Thyroid gland (tissue), 4 donors: ENCODE measurements around the gene ZNF324. TPM values are rescaled to one million over a fixed set of nuclear protein-coding genes. Genes with fewer than 3 reads are reported as not detected.
A peak's percentile ranks its signal among the peaks of the same experiment; 100 is the strongest.
"Not testable (repeated sequence)": the region's sequence is repeated elsewhere in the genome, so short reads cannot be mapped to it uniquely, and the experiment has no call there.

ENCODE experiments used
- DNase-seq, 2 donors: peaks; one replicate each; pipeline ENCODE4 v3.0.0-alpha.2; 2019
- H3K27ac ChIP-seq, 3 donors: fragments of 200-600 bp; sonication (generic); 1 replicate in 2 of 3; 2 replicates in 1 of 3; pipeline ENCODE4 v1.5.1; 2016 to 2019; ENCODE audit warnings: mild to moderate bottlenecking in 1 of 3, moderate library complexity in 1 of 3
- H3K27me3 ChIP-seq: fragments of 200-600 bp; sonication (generic); one replicate; pipeline ENCODE4 v1.5.1; 2019
- H3K36me3 ChIP-seq, 2 donors: fragments of 200-600 bp; sonication (generic); one replicate each; pipeline ENCODE4 v1.5.1; 2016 to 2019
- H3K4me1 ChIP-seq, 2 donors: fragments of 200-600 bp; sonication (generic); one replicate each; pipeline ENCODE4 v1.5.1; 2017 to 2019
- H3K4me3 ChIP-seq, 3 donors: fragments of 200-600 bp; sonication (generic); replicated peaks in 1 of 3; 1 replicate in 2 of 3; 2 replicates in 1 of 3; pipeline ENCODE4 v1.5.1; 2016; ENCODE audit warnings: mild to moderate bottlenecking in 1 of 3
- H3K9me3 ChIP-seq: fragments of 200-600 bp; sonication (generic); one replicate; pipeline ENCODE4 v1.5.1; 2017
- POLR2A ChIP-seq, 2 donors: fragments of 450-650 bp; IDR thresholded peaks; one replicate each; pipeline ENCODE4 v1.6.1; 2017; ENCODE audit warnings: antibody characterized with exemption in 2 of 2, mild to moderate bottlenecking in 2 of 2, moderate library complexity in 1 of 2
- WGBS, 2 donors: methylation state at CpG; one replicate each; pipeline ENCODE4 v1.1.5; 2017; 5-methylcytosine and 5-hydroxymethylcytosine counted together
- intact Hi-C: fragments of 100-400 bp; cut with DNase I; formaldehyde crosslinking; loops from one replicate; pipeline ENCODE4 v1.15.1; 2023
- total RNA-seq, 4 donors: library from RNA; depleted of rRNA; stranded (reverse); fragments of >200 nt; gene quantifications; one replicate each; pipeline ENCODE4 v1.2.3, GENCODE V29; 2016
- TF ChIP-seq, protein P1 (sequence below), 6 experiments: fragments of 200-600 bp in 3 of 6; fragments of 450-650 bp in 3 of 6; sonication (generic) in 3 of 6; IDR thresholded peaks; one replicate each; pipeline ENCODE4 v1.5.1; 2016 to 2019; ENCODE audit warnings: antibody characterized with exemption in 6 of 6, mild to moderate bottlenecking in 2 of 6, inconsistent platforms in 1 of 6, moderate library complexity in 1 of 6

The ZNF324 gene
- total RNA-seq, 4 donors from 2014 or later = 27.0 to 41.7 (median 32.2) TPM

DNA sequence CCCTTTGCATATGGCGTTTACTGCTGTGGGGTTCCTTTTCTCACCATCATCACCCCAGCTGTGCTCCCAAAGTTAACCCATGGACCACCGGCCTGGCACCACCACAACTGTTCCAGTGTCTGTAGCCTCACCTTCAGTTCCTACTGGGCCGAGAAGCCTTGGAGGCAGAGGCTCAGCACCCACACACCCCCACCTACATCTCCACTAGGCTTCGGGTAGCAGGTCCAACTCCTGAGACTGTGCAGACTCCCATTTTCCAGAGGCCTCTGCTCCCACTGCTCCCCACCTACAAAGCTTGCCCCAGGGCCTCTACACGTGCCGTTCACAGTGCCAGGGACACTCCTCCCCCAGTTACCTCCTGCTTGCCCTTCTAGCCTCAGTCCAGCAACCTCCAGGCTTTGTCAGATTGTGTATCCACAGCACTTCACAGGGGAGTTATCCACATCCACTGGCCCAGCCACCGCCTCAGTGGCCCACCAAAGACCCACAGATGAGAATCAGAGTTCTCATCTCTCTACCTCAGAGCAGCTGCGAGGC lies 30.8 kb downstream of the ZNF324 start:
- WGBS, 2 donors = 81 to 88% methylated on average over 6 to 8 of the region's 8 CpGs
- no peaks in the 10 kb centered on the region for H3K27me3 ChIP-seq
- intact Hi-C loops = no loop called here
- TF ChIP-seq, protein P1, sequence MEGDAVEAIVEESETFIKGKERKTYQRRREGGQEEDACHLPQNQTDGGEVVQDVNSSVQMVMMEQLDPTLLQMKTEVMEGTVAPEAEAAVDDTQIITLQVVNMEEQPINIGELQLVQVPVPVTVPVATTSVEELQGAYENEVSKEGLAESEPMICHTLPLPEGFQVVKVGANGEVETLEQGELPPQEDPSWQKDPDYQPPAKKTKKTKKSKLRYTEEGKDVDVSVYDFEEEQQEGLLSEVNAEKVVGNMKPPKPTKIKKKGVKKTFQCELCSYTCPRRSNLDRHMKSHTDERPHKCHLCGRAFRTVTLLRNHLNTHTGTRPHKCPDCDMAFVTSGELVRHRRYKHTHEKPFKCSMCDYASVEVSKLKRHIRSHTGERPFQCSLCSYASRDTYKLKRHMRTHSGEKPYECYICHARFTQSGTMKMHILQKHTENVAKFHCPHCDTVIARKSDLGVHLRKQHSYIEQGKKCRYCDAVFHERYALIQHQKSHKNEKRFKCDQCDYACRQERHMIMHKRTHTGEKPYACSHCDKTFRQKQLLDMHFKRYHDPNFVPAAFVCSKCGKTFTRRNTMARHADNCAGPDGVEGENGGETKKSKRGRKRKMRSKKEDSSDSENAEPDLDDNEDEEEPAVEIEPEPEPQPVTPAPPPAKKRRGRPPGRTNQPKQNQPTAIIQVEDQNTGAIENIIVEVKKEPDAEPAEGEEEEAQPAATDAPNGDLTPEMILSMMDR (IDR thresholded peaks at IDR 0.05) = no peak
- TF ChIP-seq POLR2A (IDR thresholded peaks at IDR 0.05) = no peak
- peaks cover 17 to 19% of the 10 kb centered on the region in 2 donors for H3K4me1 ChIP-seq
- no peak overlapping the region for H3K4me3 ChIP-seq
- H3K9me3 ChIP-seq = no peaks in the 10 kb centered on the region
- no peaks in the 10 kb centered on the region for H3K36me3 ChIP-seq
- no peak for DNase-seq
- no peak overlapping the region for H3K27ac ChIP-seq

DNA sequence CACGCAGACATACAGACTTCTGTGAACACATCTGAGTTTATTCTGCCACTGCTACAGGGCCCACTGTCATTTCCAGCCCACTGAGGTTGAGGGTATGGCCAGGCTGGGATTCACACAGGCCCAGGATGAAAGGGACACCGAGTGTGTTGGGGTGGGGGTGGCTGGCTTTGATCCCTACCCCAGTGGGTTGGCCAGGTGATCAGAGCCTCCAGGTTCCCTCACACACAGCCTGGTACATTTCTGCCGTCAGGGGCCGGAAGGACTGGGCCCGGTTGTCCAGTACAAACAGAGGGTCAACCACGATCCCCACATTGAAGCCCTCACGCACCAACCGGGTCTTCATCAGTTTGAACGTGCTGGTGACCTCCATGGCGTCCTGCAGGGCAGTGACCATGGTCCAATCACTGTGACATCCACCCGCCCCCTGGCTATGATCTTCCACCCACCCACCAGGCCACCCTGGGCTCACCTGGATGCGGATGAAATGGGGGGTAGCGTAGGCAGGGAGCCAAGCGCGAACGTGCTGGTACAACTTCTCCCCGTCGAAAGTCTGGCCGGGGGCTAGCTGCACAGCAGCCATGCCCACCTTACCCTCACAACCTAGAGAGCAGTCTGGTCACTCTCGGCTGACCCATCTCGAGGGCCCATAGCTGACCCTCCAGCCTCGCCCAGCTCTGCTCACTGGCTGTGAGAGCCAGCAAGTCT lies 31.6 kb downstream of the ZNF324 start:
- Histone ChIP-seq H3K27ac (no peak overlapping the region), H3K36me3 (no peaks in the 10 kb centered on the region), H3K27me3 (no peaks in the 10 kb centered on the region), H3K4me1 (peaks cover 17 to 19% of the 10 kb centered on the region in 2 donors), H3K9me3 (no peaks in the 10 kb centered on the region), H3K4me3 (peak overlapping the region in 2 of 3 donors; percentile 30 to 46)
- WGBS, 2 donors = 70 to 75% methylated on average over 15 to 22 of the region's 22 CpGs
- peak in 1 of 2 donors; percentile 31 for DNase-seq
- no peak for TF ChIP-seq POLR2A (IDR thresholded peaks at IDR 0.05)
- TF ChIP-seq, protein P1 (IDR thresholded peaks at IDR 0.05) = no peak
- intact Hi-C loops = no loop called here

DNA sequence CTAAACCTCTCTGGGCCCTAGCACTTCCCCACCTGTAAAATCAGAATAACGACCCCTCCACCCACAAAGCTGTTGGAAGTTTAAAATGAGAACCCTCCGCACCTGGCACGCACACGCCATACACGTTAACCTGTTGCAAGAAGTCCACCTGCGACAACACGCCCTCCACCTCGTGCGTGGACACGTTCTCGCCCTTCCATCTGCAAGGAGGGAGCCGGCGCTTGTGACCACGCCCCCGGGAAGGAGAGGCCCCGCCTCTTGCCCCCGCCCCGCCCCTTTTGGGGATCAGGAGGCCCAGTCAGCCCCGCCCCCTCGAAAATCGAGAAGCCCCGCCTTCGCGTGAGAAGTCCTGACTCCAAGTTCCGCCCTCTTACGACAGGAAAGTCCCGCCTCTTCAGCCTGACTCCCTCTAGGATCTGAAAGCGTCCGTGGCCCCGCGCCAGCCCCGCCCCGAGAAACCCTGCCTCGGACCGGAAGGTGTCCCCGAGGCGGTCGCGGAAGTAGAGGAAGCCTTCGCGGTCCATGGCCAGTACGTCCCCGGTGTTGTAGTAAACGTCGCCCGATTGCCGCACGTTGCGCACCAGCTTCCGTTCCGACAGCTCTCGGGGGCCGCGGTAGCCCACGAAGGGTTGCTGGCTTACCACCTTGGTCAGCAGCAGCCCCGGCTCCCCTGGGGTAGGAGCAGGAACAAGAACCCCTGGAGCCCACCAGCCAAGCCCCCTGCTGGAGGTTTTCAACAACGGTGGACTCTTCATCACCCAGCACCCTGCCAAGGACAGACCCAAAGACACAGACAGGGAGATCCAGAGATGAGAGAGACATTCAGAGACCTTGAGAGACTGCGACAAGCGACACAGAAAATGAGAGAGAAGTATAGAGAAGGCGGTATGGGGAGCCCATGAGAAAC lies 32.4 kb downstream of the ZNF324 start:
- intact Hi-C loops = no loop called here
- Histone ChIP-seq H3K4me1 (peaks cover 17 to 19% of the 10 kb centered on the region in 2 donors), H3K36me3 (no peaks in the 10 kb centered on the region), H3K27me3 (no peaks in the 10 kb centered on the region), H3K27ac (peak overlapping the region; percentile 56 to 83 (median 70)), H3K9me3 (no peaks in the 10 kb centered on the region), H3K4me3 (peak overlapping the region in 2 of 3 donors; percentile 55 to 74)
- peak in 1 of 2 donors; percentile 69 for TF ChIP-seq POLR2A (IDR thresholded peaks at IDR 0.05)
- TF ChIP-seq, protein P1 (IDR thresholded peaks at IDR 0.05) = peak in 2 of 6 experiments; percentile 8 to 30
- whole genome bisulfite sequencing, 2 donors = 2 to 5% methylated on average over 8 to 31 of the region's 60 CpGs
- peak; percentile 100 for DNase-seq

DNA sequence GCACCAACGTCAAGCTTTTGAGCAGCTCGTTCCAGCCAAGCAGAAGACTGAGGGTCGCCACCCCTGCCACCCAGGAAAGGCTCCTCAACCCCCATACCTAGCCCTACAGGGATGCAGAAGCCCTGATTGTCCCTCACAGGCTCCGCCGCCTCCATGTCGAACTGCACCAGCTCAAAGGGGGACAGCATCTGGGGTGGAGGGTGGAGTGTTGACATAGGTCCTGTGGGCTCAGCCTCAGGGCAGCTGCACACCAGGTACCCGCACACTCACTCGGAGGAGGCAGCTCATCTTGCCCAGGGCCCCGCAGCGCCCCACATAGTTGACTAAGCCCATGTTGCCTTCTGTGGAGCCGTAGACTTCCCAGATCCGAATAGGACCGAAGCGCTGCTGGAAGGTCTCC lies 33.4 kb downstream of the ZNF324 start:
- 70 to 94% methylated on average over 3 to 11 of the region's 14 CpGs for WGBS, 2 donors
- TF ChIP-seq, protein P1 (IDR thresholded peaks at IDR 0.05) = no peak
- TF ChIP-seq POLR2A (IDR thresholded peaks at IDR 0.05) = no peak
- Histone ChIP-seq H3K4me1 (peaks cover 17 to 19% of the 10 kb centered on the region in 2 donors), H3K27ac (no peak overlapping the region), H3K4me3 (peak overlapping the region in 1 of 3 donors; percentile 55), H3K9me3 (no peaks in the 10 kb centered on the region), H3K36me3 (no peaks in the 10 kb centered on the region), H3K27me3 (no peaks in the 10 kb centered on the region)
- no peak for DNase-seq
- intact Hi-C loops = no loop called here

DNA sequence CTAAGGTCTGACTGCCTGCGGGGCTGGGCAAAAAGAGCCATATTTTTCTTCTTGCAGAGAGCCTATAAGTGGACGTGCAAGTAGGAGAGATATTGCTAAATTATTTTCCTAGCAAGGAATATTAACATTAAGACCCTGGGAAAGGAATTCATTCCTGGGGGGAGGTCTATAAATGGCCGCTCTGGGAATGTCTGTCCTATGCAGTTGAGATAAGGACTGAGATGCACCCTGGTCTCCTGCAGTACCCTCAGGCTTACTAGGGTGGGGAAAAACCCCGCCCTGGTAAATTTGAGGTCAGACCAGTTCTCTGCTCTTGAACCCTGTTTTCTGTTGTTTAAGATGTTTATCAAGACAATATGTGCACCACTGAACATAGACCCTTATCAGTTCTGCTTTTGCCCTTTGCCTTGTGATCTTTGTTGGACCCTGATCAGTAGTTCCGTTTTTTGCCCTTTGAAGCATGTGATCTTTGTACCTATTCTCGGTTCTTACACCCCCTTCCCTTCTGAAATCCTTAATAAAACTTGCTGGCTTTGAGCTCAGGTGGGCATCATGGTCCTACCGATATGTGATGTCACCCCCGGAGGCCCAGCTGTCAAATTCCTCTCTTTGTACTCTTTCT lies 40.8 kb downstream of the ZNF324 start:
- H3K36me3 ChIP-seq, DNase-seq, intact Hi-C loops, H3K27ac ChIP-seq, H3K4me1 ChIP-seq, H3K27me3 ChIP-seq, H3K4me3 ChIP-seq, H3K9me3 ChIP-seq: not testable (repeated sequence)
- 76 to 86% methylated on average over 7 to 8 of the region's 8 CpGs for WGBS, 2 donors
